GM19239 (cell line): ENCODE data around the gene ZSWIM9.

Experiments
- DNase-seq: peaks from one replicate; pipeline ENCODE4 v3.0.0; 2011; ENCODE audit warnings: low spot score; ENCODE audit not compliant: insufficient read length
- FAIRE-seq: peaks from 2 replicates; lab custom pipeline; 2011; peaks lifted over from hg19 to GRCh38; lab: Jason Lieb, UNC

Gene ZSWIM9

GRCh38 chr19:48171710-48172109, 1.2 kb downstream of the ZSWIM9 start:
- DNase-seq (no peak), FAIRE-seq (no peak)

DNA sequence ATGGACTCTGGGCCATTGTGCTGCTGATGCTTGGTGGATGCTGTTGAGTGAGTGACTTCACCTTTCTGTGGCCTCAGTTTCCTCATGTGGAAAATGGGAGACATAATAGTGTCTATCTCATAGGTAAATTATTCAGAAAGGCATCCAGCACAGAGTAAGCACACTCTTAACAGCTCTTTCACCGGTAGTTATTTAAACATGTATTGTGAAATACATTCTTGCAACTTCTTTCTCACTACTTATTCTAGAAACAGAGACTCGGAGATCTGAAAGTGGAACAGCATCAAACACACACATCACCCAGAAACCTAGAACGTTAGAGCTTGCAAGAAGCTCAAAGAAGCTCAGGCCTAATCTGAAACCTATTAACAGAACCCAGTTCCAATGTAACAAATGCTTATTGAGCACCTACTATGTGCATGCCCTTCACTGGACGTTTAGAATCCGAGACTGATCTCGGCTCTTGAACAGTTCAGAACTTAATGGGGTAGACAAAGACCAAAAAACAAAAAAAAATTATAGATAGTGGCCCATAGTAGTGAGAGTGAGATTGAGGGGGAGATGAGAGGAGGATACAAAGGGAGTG, 4.1 kb downstream of the ZSWIM9 start:
- DNase-seq, result no peak
- peak; percentile 68 for FAIRE-seq

GRCh38 chr19:48175578-48175977, 5.1 kb downstream of the ZSWIM9 start:
- DNase-seq, result no peak
- no peak for FAIRE-seq

DNA sequence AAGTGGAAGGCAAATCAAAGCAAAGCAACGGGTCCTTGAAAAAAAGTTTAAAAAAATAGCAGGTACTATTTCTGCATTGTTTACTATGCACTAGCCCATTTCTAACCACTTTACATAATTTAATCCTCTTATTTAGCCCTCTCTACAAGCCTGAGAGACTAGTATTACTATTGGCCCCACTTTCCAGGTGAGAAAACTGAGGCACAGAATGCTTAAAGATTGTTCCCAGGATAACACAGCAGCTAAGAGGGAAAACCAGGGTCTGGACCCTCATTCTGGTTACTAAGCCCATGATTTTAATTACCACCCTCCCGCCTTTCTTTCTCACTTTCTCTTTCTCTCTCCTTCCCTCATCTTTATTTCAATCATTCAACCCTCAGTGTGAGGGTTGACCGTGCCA, 5.7 kb downstream of the ZSWIM9 start:
- FAIRE-seq (no peak), DNase-seq (no peak)

GRCh38 chr19:48181505-48181904, 11.0 kb downstream of the ZSWIM9 start:
- DNase-seq (no peak), FAIRE-seq (no peak)

DNA sequence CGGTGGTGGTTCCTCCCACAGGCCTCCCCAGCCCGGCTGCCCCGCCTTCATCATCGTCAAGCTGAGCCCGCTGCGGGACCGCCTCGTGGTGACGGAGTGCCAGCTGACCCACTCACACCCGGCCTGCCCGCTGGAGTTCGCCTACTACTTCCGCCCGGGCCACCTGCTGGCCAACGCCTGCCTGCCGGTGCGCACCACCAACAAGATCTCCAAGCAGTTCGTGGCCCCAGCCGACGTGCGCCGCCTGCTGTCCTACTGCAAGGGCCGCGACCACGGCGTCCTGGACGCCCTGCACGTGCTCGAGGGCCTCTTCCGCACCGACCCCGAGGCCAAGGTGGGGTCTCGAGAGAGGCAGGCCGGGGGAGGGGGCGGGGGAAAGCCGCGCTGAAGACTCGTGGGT, 12.0 kb downstream of the ZSWIM9 start:
- FAIRE-seq, result no peak
- no peak for DNase-seq

GRCh38 chr19:48183356-48183755, 12.9 kb downstream of the ZSWIM9 start:
- FAIRE-seq (no peak), DNase-seq (no peak)

DNA sequence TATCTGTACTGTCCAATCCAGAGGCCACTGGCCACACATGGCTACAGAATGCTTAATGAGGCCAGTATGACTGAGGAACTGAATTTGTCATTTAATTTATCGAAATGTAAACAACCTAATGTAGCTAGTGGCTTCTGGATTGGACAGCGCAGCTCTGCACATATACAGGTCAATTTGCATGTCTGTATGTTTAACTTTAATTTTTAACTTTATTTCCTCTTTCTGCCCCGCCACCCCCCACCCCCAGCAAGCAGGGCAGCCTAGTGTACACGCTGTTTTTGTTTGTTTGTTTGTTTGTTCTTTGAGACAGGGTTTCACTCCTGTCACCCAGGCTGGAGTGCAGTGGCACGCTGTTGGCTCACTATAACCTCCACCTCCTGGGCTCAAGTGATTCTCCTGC, 15.5 kb downstream of the ZSWIM9 start:
- DNase-seq, result no peak
- FAIRE-seq, result peak; percentile 77

DNA sequence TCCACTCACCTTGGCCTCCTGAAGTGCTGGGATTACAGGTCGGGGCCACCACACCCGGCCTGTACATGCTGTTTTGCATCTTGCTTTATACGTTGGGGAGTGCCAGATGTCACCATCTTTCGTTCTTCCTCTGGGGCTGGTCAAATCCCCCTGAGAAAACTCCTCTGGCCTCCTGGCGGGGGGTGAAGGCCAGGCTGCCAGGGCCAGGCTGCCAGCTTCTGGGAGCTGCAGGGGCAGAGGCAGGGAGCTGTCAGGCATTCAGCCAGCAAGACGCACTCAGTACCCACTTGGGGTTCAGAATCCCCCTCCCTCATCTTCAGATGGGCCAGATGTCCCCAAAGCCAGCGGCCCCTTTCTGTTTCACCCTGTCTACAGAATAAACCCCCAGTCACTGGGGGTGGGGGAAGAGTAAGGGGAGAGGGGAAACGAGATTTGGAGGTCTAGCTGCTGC, 16.1 kb downstream of the ZSWIM9 start:
- no peak for DNase-seq
- FAIRE-seq, result peak; percentile 66

GRCh38 chr19:48190288-48190884, 19.9 kb downstream of the ZSWIM9 start:
- FAIRE-seq, result no peak
- no peak for DNase-seq

DNA sequence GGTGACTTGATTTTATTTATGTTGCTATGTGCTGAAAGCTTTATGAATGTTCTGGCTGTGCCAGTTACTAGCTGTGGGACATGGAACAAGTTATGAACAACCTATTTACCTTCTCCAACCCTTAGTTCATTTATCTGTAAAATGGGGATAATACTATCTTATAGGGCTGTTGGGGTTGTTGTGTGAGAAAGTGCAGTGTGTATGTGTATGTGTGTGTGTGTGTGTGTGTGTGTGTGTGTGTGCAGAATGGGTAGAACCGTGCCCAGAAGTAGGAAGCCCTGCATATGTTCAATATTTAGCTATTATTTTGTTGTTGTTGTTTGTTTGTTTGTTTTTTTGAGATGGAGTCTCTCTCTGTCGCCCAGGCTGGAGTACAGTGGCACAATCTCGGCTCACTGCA, 20.4 kb downstream of the ZSWIM9 start:
- DNase-seq (no peak), FAIRE-seq (no peak)

GRCh38 chr19:48192750-48193149, 22.3 kb downstream of the ZSWIM9 start:
- DNase-seq, result no peak
- no peak for FAIRE-seq

GRCh38 chr19:48194041-48194843, 23.8 kb downstream of the ZSWIM9 start:
- DNase-seq, result peak; percentile 75

GRCh38 chr19:48194844-48195830, 24.7 kb downstream of the ZSWIM9 start:
- DNase-seq, result no peak
- FAIRE-seq, result no peak

More at GRCh38 chr19:48194041-48194843, 23.8 kb downstream of the ZSWIM9 start:
- FAIRE-seq, result peak; percentile 71

DNA sequence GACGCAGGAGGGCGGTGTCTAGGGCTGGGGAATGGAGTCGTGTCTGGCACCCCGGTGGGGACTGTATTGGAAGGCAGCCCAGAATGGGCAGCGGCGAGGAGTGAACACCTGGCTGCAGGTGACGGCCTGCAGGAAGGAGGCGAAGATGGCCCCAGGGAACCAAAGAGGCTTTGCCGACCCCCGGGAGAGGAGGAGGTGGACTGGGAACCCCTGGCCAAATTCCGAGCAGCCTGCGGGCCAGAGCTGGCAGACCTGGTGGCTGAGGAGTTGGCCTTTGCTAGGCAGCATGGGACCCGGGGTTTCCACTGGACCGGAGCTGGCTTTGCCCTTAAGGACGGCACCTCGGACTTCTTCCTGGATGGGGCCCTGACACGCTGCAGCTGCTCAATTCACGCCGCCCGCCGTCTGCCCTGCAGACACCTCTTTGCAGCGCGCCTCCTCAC, 25.9 kb downstream of the ZSWIM9 start:
- DNase-seq (no peak), FAIRE-seq (no peak)

DNA sequence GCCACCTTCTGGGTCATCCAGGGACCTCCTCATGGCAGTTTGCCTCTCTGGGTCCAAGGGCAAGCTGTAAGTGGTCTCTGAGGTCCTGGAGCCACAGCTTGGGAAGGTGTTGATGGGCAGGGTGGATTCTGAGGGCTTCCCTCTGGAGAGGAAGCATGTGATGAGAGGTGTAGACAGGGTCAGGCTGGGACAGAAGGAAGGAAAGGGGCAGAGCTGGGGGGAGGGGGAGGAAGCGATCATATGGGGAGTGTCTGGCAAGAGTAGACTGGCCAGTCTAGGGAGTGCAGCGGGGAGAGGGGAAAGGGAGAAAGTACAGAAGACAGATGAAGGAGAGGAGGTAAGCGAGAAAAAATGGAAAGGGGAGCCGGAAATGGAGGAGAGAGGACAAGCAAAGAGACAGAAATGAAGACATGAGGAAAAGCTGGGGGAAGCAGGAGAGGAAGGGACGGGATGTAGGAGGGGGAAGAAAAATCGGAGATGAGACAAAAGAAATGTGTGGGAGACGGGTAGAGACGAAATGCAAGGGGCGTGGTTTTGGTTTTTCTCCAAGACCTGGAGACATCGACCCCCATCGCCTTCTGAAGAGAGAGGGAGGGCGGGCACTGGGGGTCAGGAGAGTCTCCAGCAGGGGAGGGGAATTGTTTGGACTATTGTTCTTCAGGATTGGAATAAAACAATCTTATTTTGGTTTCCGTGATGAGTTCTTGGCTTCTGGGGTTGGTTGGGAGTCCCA, 26.6 kb downstream of the ZSWIM9 start:
- DNase-seq, result no peak
- FAIRE-seq, result no peak

DNA sequence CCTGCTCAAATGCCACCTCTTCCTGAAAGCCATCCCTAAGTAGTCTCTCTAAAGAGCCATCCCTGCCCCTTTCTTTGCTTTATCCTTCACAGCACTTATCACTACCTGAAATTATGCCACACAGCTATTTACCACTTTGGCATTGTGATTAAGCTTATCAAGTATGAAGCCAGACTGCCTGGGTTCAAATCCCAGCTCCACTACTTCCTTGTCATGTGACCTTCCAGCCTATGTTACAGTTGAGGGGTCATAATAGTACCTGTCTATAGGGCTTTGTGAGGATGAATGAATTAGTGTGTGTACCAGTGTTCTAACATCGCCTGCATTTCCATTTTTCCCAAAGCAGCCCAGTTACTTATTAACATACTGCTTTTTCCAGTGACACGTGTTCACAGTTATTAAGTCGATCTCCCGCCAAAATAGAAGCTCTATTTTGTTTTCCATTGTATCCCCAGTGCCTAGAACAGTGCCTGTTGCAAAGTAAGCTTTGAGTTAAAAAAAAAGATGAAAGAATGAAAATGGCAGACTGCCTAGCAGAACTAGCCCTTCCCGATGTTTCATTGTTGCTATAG, 32.8 kb downstream of the ZSWIM9 start:
- DNase-seq (no peak), FAIRE-seq (no peak)

DNA sequence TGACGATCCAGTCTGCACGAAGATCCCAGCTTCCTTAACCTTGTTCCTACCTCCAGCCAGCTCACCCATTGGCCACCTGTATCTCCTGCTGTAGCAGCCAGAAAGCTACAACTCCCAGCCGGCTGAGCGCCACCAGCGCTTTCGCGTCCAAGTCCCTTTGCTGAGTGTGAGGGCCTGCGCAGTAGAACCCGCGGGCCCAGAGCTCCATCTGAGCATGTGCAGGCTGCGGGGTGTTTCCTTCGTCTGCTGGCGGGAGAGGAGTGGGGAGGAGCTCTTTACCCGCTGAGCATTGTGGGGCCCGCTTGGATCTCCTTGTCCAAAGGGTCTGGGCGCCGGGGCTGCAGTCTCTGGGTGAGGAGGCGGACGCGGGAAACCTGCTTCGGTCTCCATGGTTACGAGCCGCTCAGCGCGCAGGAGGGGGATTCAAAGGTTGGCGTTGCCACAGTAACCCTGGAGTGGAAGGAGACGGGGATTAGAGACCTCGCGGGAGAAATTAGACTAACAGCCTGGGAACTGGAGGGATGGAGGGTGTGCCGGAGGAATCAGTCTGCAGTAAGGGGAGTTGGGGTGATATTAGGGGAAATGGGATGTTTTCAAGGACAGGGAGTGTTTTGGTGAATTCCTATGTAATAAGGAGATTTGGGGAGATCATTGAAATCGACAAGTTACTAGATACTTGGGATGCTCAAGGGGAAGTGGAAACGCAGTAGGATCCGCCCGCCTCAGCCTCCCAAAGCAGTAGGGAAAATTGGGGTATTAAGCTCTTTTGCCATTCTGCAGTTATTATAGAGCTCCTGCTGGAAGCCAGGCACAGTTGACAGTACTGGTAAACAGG, 33.5 kb downstream of the ZSWIM9 start:
- peak; percentile 90 for DNase-seq

More for the DNA sequence above, 33.5 kb downstream of the ZSWIM9 start:
- FAIRE-seq, result peak; percentile 91
